ENCODE measurements around the gene TNNI3.

The TNNI3 gene

DNA sequence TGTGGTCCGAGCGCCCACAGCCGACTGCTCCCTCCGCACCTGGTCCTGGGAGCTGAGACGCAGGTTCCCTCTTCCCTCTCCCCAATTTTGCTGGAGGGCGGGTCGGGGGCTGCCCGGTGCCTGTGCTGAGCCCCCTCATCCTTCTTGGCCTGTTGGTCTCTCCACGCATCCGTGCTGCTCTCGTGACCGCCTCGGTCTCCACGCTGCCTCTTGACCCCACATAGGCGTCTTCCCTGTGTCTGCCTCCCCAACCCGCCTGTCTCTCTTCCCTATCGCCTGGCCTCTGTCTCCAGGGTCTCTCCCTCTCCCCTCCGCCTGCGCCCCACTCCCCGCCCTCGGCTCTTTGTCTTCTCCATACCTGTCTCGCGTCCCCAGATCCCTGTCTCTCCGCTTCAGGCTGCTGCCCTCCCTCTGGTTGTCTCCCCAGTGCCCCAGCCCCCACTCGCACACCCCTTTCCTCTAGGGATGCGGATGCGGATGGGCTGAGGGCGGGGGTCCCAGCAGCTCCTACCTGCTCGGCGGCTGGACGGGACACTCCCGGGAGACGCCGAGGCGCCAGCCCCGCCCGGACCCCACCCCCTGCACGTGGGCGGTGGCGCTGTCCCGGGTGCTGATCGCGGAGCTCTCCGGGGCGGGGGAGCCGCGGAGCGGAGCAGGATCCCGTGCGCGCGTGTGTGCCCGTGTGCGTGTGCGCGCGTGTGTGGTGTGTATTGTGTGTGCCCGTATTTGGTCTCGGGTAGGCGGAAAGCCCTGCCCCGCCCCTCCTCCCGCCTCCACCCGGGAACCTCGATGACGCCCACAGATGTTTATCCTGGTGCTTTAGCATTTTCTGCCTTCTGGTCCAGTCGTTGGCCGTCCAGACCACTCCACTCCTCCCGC is 22.3 kb upstream of the TNNI3 start, which contains the start of gene SYT5:
Gene SYT5 (minus strand): TSS at position 684 of the 879 bp plus-strand sequence. CDS start 1,248 bp downstream, outside the sequence.
- Histone ChIP-seq H2BK120ac (ENCODE audit: insufficient read depth, low read length, poor library complexity) (no peak within 1 kb of the TSS), H3K36me3 (ENCODE audit: control insufficient read depth in 1 of 2, insufficient read depth in 2 of 2, low read length in 2 of 2) (no peaks in the 10 kb centered on the region)

GRCh38 chr19:55178781-55179599 is 21.5 kb upstream of the TNNI3 start:
- Histone ChIP-seq H2AFZ (ENCODE audit: insufficient read depth, low read length, poor library complexity) (no peak overlapping the region), H4K12ac (ENCODE audit: low read depth, low read length) (no peak overlapping the region), H2BK120ac (ENCODE audit: insufficient read depth, low read length, poor library complexity) (no peak overlapping the region), H3K79me2 (ENCODE audit: control insufficient read depth, insufficient read depth, low read length, poor library complexity) (no peaks in the 10 kb centered on the region), H3K4me1 (ENCODE audit: control insufficient read depth in 1 of 2, insufficient read depth in 2 of 2, low read length in 2 of 2) (peaks cover 0 to 10% of the 10 kb centered on the region in 2 experiments), H3K27me3 (ENCODE audit: insufficient read depth, low read length) (peaks cover 16% of the 10 kb centered on the region), H3K36me3 (ENCODE audit: control insufficient read depth in 1 of 2, insufficient read depth in 2 of 2, low read length in 2 of 2) (no peaks in the 10 kb centered on the region), H3K4me3 (ENCODE audit: low read depth, low read length) (peak overlapping the region; percentile 48), H3K23ac (ENCODE audit: low read length) (no peak overlapping the region), H4K91ac (ENCODE audit: low read depth, low read length) (no peak overlapping the region), H3K27ac (ENCODE audit: low read depth, low read length) (no peak overlapping the region), H3K9ac (ENCODE audit: low read length) (no peak overlapping the region), H3K4me2 (ENCODE audit: low read length) (peak overlapping the region; percentile 53), H2BK12ac (ENCODE audit: low read length) (no peak overlapping the region), H2BK5ac (ENCODE audit: low read depth, low read length, poor library complexity) (no peak overlapping the region), H3K14ac (ENCODE audit: low read length) (no peak overlapping the region), H3K9me3 (ENCODE audit: insufficient read depth, low read depth, low read length) (peaks cover 19% of the 10 kb centered on the region), H3K79me1 (ENCODE audit: low read length) (no peaks in the 10 kb centered on the region), H3K4ac (ENCODE audit: low read depth, low read length) (no peak overlapping the region), H3K18ac (ENCODE audit: low read length) (no peak overlapping the region), H4K8ac (ENCODE audit: low read depth, low read length) (no peak overlapping the region), H2AK5ac (ENCODE audit: low read length) (no peak overlapping the region)
- DNase-seq = peak in 1 of 2 donors; percentile 54
- WGBS (ENCODE audit: extremely low coverage, insufficient coverage, insufficient read length) = no CpG with 5 or more reads among the region's 61 CpGs

More for the DNA sequence above, 22.3 kb upstream of the TNNI3 start, which contains the start of gene SYT5:
- H3K27me3 ChIP-seq (ENCODE audit: insufficient read depth, low read length) = peaks cover 14% of the 10 kb centered on the region
- peak within 1 kb of the TSS; percentile 48 for H3K4me3 ChIP-seq (ENCODE audit: low read depth, low read length)
- H3K23ac ChIP-seq (ENCODE audit: low read length) = no peak within 1 kb of the TSS
- H3K18ac ChIP-seq (ENCODE audit: low read length) = no peak within 1 kb of the TSS
- H3K79me2 ChIP-seq (ENCODE audit: control insufficient read depth, insufficient read depth, low read length, poor library complexity) = no peaks in the 10 kb centered on the region
- H4K91ac ChIP-seq (ENCODE audit: low read depth, low read length) = no peak within 1 kb of the TSS
- H3K79me1 ChIP-seq (ENCODE audit: low read length) = no peaks in the 10 kb centered on the region
- peak within 1 kb of the TSS; percentile 53 for H3K4me2 ChIP-seq (ENCODE audit: low read length)
- WGBS (ENCODE audit: extremely low coverage, insufficient coverage, insufficient read length) = no CpG with 5 or more reads among the region's 68 CpGs
- no peak within 1 kb of the TSS for H3K27ac ChIP-seq (ENCODE audit: low read depth, low read length)
- peaks cover 14% of the 10 kb centered on the region for H3K9me3 ChIP-seq (ENCODE audit: insufficient read depth, low read depth, low read length)
- peaks cover 0 to 10% of the 10 kb centered on the region in 2 experiments for H3K4me1 ChIP-seq (ENCODE audit: control insufficient read depth in 1 of 2, insufficient read depth in 2 of 2, low read length in 2 of 2)
- DNase-seq = peak in 1 of 2 donors; percentile 52
- no peak within 1 kb of the TSS for H2BK12ac ChIP-seq (ENCODE audit: low read length)
- no peak within 1 kb of the TSS for H3K9ac ChIP-seq (ENCODE audit: low read length)
- no peak within 1 kb of the TSS for H2BK5ac ChIP-seq (ENCODE audit: low read depth, low read length, poor library complexity)
- H3K4ac ChIP-seq (ENCODE audit: low read depth, low read length) = no peak within 1 kb of the TSS
- no peak within 1 kb of the TSS for H2AK5ac ChIP-seq (ENCODE audit: low read length)
- no peak within 1 kb of the TSS for H4K12ac ChIP-seq (ENCODE audit: low read depth, low read length)
- H2AFZ ChIP-seq (ENCODE audit: insufficient read depth, low read length, poor library complexity) = no peak within 1 kb of the TSS
- no peak within 1 kb of the TSS for H3K14ac ChIP-seq (ENCODE audit: low read length)
- no peak within 1 kb of the TSS for H4K8ac ChIP-seq (ENCODE audit: low read depth, low read length)

GRCh38 chr19:55176076-55176475 is 18.5 kb upstream of the TNNI3 start:
- DNase-seq = no peak
- Histone ChIP-seq H4K12ac (ENCODE audit: low read depth, low read length) (no peak overlapping the region), H3K4me2 (ENCODE audit: low read length) (no peak overlapping the region), H3K27ac (ENCODE audit: low read depth, low read length) (no peak overlapping the region), H3K9ac (ENCODE audit: low read length) (no peak overlapping the region), H4K91ac (ENCODE audit: low read depth, low read length) (no peak overlapping the region), H2AFZ (ENCODE audit: insufficient read depth, low read length, poor library complexity) (no peak overlapping the region), H3K36me3 (ENCODE audit: control insufficient read depth in 1 of 2, insufficient read depth in 2 of 2, low read length in 2 of 2) (no peaks in the 10 kb centered on the region), H3K27me3 (ENCODE audit: insufficient read depth, low read length) (peaks cover 33% of the 10 kb centered on the region), H2BK5ac (ENCODE audit: low read depth, low read length, poor library complexity) (no peak overlapping the region), H3K4ac (ENCODE audit: low read depth, low read length) (no peak overlapping the region), H2BK120ac (ENCODE audit: insufficient read depth, low read length, poor library complexity) (no peak overlapping the region), H2BK12ac (ENCODE audit: low read length) (no peak overlapping the region), H3K9me3 (ENCODE audit: insufficient read depth, low read depth, low read length) (peaks cover 26% of the 10 kb centered on the region), H4K8ac (ENCODE audit: low read depth, low read length) (no peak overlapping the region), H2AK5ac (ENCODE audit: low read length) (no peak overlapping the region), H3K79me2 (ENCODE audit: control insufficient read depth, insufficient read depth, low read length, poor library complexity) (no peaks in the 10 kb centered on the region), H3K4me1 (ENCODE audit: control insufficient read depth in 1 of 2, insufficient read depth in 2 of 2, low read length in 2 of 2) (peaks cover 0 to 17% of the 10 kb centered on the region in 2 experiments), H3K4me3 (ENCODE audit: low read depth, low read length) (no peak overlapping the region), H3K23ac (ENCODE audit: low read length) (no peak overlapping the region), H3K79me1 (ENCODE audit: low read length) (no peaks in the 10 kb centered on the region), H3K18ac (ENCODE audit: low read length) (no peak overlapping the region), H3K14ac (ENCODE audit: low read length) (no peak overlapping the region)
- WGBS (ENCODE audit: extremely low coverage, insufficient coverage, insufficient read length) = no CpG with 5 or more reads among the region's 2 CpGs

- DNase-seq = no peak
- no peaks in the 10 kb centered on the region for H3K79me1 ChIP-seq (ENCODE audit: low read length)
- H4K91ac ChIP-seq (ENCODE audit: low read depth, low read length) = no peak overlapping the region
- peaks cover 24% of the 10 kb centered on the region for H3K9me3 ChIP-seq (ENCODE audit: insufficient read depth, low read depth, low read length)
- no peak overlapping the region for H3K27ac ChIP-seq (ENCODE audit: low read depth, low read length)
- H3K4ac ChIP-seq (ENCODE audit: low read depth, low read length) = no peak overlapping the region
- H3K4me3 ChIP-seq (ENCODE audit: low read depth, low read length) = no peak overlapping the region
- no CpG with 5 or more reads among the region's 43 CpGs for WGBS (ENCODE audit: extremely low coverage, insufficient coverage, insufficient read length)
- no peak overlapping the region for H2BK12ac ChIP-seq (ENCODE audit: low read length)
- H2BK5ac ChIP-seq (ENCODE audit: low read depth, low read length, poor library complexity) = no peak overlapping the region
- no peaks in the 10 kb centered on the region for H3K36me3 ChIP-seq (ENCODE audit: control insufficient read depth in 1 of 2, insufficient read depth in 2 of 2, low read length in 2 of 2)
- no peak overlapping the region for H3K18ac ChIP-seq (ENCODE audit: low read length)
- peaks cover 28% of the 10 kb centered on the region for H3K27me3 ChIP-seq (ENCODE audit: insufficient read depth, low read length)
- H3K23ac ChIP-seq (ENCODE audit: low read length) = no peak overlapping the region
- no peak overlapping the region for H3K9ac ChIP-seq (ENCODE audit: low read length)
- H2AFZ ChIP-seq (ENCODE audit: insufficient read depth, low read length, poor library complexity) = no peak overlapping the region
- H3K4me1 ChIP-seq (ENCODE audit: control insufficient read depth in 1 of 2, insufficient read depth in 2 of 2, low read length in 2 of 2) = peaks cover 0 to 17% of the 10 kb centered on the region in 2 experiments
- H4K8ac ChIP-seq (ENCODE audit: low read depth, low read length) = no peak overlapping the region
- no peak overlapping the region for H2BK120ac ChIP-seq (ENCODE audit: insufficient read depth, low read length, poor library complexity)
- no peak overlapping the region for H2AK5ac ChIP-seq (ENCODE audit: low read length)
- H4K12ac ChIP-seq (ENCODE audit: low read depth, low read length) = no peak overlapping the region
- no peak overlapping the region for H3K4me2 ChIP-seq (ENCODE audit: low read length)
- no peaks in the 10 kb centered on the region for H3K79me2 ChIP-seq (ENCODE audit: control insufficient read depth, insufficient read depth, low read length, poor library complexity)
- H3K14ac ChIP-seq (ENCODE audit: low read length) = no peak overlapping the region
These were observed 17.8 kb upstream of the TNNI3 start for GRCh38 chr19:55175117-55175867.
